GM21423 (cell line): ENCODE measurements around the gene DHRS3.

ENCODE experiments used
- ATAC-seq: cut with Tn5 transposase; IDR thresholded peaks from one replicate; pipeline ENCODE4 v1.9.1; 2021; ENCODE audit warnings: mild to moderate bottlenecking, moderate library complexity; ENCODE audit not compliant: unreplicated experiment

DHRS3 gene

GRCh38 chr1:12600335-12600734, 17.7 kb downstream of the DHRS3 start:
- no peak for ATAC-seq

DNA sequence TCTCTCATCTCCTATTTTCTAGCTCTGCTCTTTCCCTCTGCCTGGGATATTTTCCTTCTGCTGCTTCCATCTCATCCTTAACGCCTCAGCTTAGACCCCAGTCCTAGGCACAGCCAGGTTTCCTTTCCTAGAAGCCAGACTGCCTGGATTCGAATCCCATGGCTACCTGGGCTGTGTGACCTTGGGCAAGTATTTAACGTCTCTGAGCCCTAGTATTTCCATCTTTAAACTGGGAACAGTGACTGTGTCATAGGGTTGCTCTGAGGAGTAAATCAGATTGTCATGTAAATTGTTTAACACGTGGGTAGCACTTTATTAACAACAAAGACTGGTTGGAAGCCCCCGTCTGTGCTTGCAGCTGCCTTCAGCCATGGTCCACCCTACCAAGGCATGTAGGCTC, 18.4 kb downstream of the DHRS3 start:
- no peak for ATAC-seq

DNA sequence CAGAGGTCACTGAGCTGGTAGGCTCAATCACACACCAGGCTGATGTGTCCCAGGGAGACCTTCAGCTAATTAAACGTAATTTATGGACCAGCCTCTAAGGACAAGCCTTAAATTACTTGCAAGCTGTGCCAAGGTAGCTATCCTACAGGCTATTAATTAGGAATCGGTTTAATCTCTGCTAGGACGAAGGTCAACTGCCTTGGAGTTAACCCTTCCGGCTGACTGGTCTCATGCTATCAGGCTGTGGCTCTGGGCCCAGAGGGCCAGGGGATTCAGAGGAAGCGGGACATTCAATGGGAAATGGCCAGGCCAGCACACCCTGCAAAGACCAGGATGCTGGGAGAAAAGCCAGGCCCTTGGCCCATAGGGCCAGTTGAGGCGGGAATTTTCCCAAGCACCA, 19.0 kb downstream of the DHRS3 start:
- ATAC-seq = no peak

DNA sequence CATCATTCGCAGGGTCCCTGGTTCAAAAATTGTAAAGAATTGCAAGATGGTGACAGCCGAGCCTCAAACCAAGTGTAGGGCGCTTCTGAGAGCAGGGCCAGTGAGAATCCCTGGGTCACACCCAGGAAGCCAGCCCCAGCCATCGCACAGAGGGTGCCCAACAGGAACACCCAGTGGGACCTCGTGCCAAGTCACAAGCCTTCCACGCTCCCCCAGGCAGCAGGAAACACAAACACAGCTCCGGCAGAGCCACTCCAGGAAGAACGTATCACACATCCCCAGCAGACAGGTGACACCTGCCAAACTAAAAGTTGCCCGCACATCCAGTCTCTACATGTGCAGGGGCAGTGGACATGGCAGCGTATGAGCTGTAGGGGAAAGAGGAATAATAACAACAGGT, 20.2 kb downstream of the DHRS3 start:
- ATAC-seq = no peak

DNA sequence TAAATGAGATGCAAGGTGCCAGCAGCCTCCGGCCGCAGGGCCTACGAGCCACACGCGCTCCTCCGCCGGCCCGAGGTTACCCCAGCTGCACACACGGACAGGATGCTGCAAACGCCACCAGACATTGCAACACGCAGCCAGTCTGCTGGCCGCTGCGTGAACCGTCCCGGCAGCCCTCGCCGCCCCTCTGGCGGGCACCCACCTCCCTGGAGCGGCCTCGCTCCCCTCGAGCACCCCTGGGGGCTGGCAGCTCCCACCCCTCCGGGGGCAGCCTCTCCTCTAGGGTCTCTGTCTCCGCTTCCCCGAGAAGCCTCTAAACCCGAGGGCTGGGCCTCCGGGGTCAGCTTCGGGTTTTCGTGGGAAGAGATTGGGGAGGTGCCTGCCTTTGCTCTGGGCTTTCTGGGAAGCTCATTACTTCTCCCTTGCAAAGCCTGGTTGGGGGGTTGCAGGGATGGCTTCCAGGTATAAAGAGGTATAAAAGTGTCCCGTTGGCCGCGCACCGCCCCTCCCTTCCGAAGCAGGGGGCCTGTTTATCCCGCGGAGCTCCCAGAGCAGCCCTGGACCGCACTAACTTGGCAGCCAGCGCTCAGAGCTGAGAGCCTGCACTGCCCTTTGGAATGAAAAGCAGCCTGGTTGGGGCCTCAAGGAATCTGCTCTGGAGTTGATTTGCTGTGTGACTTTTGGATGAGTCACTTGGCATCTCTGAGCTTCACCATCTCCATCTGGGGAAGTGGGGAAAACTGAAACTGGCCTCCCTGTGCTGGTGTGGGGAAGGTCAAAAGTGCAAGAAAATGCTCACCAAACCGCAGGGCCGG, 21.8 kb downstream of the DHRS3 start:
- ATAC-seq = peak; percentile 65

- ATAC-seq = no peak
These were observed 22.3 kb downstream of the DHRS3 start for GRCh38 chr1:12595757-12596006.

DNA sequence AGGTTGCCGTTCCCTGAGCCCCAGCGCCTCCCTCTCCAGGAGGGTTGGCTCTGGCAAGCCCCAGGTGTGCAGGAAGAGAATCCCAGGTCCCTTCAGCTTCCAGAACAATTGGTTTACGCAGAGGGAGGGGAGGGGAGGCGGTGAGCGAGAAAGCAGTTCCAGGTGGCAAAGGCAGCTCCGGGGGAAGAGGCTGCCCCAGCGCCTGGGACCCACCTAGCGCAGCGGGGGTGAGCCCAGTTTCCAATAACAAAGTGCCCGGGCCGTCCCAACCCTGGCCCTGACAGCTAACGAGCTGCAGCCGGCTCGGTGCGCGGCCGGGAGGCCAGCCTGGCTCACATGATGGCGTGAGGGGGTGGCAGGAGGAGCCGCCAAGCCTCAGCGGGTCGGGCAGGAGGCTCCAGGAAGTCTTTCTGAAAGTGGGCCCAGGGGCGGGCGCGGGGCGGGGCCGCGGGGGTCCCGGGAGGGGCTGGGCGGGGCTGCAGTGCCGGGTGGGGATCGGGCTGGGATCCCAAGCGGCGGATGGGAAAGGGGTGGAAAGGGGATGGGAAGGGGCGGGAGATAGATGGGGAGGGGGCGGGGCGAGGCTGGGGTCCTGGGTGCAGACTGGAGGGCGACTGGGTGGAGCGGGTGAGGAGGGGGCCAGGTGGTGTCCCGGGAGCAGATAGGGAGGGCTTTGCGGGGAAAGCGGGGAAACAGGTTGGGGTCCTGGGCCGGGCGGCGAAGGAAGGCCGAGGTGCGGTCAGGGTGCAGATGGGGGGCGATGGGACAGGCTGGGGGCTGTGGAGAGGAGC, 22.8 kb downstream of the DHRS3 start:
- ATAC-seq = no peak

GRCh38 chr1:12594490-12594889, 23.5 kb downstream of the DHRS3 start:
- ATAC-seq = no peak

- ATAC-seq = no peak
These were observed 24.4 kb downstream of the DHRS3 start for GRCh38 chr1:12593621-12594066.

- no peak for ATAC-seq
These were observed 25.5 kb downstream of the DHRS3 start for GRCh38 chr1:12592496-12592895.

- no peak for ATAC-seq
These were observed 26.6 kb downstream of the DHRS3 start for GRCh38 chr1:12591267-12591938.

GRCh38 chr1:12588695-12589094, 29.3 kb downstream of the DHRS3 start:
- no peak for ATAC-seq

DNA sequence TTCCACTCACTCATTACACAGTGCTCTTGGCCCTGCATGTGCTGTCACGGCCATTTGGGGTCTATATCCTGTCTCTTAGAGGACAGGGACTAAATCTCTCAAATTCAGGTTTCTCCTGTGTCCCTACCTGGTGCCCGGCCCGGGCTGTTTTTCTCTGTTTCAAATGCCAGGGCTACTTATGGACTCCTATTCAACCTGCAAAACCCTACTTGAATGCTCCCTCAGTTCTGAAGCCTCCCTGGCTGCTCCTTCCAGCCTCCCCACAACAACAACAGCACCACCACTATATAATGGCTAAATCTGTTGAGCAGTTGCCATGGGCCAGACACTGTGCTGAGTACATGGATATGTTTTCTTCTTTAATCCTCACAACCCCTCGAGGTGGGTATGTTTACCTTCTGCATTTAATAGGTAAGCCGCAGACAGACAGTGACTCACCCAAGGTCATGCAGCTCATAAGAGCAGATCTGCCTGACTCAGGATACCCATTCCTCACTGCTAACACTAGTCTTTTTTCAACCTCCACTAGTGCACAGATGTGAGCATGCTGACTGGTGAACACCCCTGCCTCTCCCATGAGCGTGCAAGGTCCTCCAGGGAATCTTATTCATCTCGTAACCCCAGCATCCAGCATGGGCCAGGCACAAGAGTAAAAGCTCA, 29.9 kb downstream of the DHRS3 start:
- ATAC-seq = no peak

- no peak for ATAC-seq
These were observed 31.8 kb downstream of the DHRS3 start for GRCh38 chr1:12585951-12586942.

DNA sequence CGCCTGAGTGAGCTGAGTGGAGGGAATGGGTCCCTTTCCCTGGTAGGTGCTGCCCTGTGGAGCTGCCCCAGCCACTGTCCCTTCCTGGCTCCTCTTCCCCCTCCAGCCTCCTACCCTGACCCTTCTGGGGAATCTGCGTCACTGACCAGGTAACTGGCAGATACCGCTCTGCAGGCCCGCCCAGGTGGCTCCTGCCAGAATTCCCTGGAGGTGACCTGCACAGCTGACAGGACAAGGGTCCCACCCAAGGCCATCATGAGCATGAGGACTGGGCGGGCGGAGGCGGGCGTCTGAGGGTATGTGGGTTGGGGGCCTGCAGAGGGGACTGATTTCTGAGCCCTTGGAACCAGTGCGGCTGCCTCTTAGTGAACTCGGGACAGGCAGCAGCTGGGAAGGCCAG, 32.5 kb downstream of the DHRS3 start:
- ATAC-seq = no peak

- no peak for ATAC-seq
These were observed 33.0 kb downstream of the DHRS3 start for GRCh38 chr1:12584900-12585525.

GRCh38 chr1:12583484-12583883, 34.5 kb downstream of the DHRS3 start:
- ATAC-seq = no peak

DNA sequence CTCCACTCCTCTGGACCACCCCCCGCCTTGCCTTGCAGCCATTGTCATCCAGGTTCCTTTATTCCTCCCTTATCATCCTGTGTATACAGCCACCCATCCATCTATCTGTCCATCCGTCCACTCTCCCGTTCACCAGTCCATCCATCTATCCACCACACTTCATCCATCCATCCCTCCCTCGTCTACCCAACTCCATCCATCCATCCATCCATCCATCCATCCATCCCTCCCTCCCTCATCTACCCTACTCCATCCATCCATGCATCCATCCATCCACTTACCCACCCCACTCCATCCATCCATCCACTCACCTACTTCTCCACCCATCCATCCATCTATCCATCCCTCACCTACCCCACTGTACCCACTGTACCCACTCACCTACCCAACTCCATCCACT, 35.4 kb downstream of the DHRS3 start:
- ATAC-seq = no peak

DNA sequence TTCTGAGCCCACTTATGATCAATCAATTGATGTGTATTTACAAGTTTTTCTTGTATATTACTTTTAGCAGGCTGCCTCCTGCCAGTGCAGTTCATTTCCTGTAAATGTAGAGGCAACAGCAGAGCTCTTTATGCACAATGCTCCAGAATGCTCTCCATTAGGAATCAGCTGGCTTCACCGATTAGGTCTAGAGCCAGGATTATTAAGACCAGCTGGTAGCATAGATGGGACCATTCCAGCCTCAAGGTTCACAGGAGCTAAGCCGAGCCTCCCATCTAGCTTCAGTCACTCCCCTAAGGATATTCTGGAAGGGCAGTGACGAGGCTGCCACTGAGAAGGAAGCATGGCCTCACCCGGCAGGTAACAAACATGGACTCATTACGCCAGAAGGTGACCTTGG, 36.8 kb downstream of the DHRS3 start:
- ATAC-seq = no peak
